ENCODE data around the gene PLPPR5. TPM values are rescaled to one million over a fixed set of nuclear protein-coding genes. Genes with fewer than 3 reads are reported as not detected.

Gene PLPPR5
- total and polyA plus RNA-seq, 2 donors, result 0.66 to 4.1 TPM

DNA sequence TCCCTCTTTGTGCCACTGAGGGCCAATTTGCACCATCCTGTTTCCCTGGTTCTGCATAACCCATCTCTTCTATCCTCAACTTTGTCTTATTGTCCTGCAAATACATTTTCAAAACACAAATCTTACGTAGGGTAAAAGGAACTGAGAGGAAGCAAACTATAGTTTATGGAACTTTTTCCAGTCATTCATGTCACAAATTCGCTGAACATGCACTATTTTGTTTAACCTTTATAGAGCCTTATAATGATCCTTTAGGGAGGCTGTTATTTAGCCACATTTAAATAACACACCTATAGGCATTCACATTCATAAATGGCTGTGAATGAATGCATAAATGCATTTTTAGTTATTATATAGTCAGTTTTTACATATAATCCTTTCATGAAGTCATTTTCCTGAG, 85.0 kb downstream of the PLPPR5 start:
- Histone ChIP-seq H3K4me1 (ENCODE audit: insufficient read depth) (no peaks in the 10 kb centered on the region), H3K36me3 (ENCODE audit: insufficient read depth) (no peaks in the 10 kb centered on the region), H3K27ac (ENCODE audit: low read depth) (no peak overlapping the region), H3K4me3 (ENCODE audit: low read depth, low read length) (no peak overlapping the region)
- 87% methylated on average over 2 of the region's 2 CpGs for WGBS
- DNase-seq (ENCODE audit: extremely low spot score), result no peak

DNA sequence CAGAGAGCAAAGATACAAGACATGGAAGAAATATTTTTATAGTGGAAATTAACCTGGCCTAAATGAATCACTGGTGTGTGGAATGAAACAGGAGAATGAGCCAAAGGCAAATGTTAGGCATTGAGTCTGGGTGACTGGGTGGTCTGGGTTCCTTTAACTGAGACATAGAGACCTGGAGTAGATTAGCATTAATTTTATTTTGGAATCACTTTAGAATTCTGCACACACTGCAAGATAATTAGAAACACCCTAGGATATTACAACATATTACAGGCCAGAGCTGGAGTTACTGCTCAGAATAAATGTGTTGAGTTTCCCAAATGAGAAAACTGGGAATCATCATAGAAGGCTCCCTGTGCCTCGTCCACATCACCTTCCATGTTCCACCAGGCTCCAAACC, 85.5 kb downstream of the PLPPR5 start:
- no peak overlapping the region for H3K27ac ChIP-seq (ENCODE audit: low read depth)
- H3K36me3 ChIP-seq (ENCODE audit: insufficient read depth), result no peaks in the 10 kb centered on the region
- H3K4me3 ChIP-seq (ENCODE audit: low read depth, low read length), result no peak overlapping the region
- 92% methylated on average over 1 of the region's 1 CpG for WGBS
- DNase-seq (ENCODE audit: extremely low spot score), result no peak
- H3K4me1 ChIP-seq (ENCODE audit: insufficient read depth), result no peaks in the 10 kb centered on the region

DNA sequence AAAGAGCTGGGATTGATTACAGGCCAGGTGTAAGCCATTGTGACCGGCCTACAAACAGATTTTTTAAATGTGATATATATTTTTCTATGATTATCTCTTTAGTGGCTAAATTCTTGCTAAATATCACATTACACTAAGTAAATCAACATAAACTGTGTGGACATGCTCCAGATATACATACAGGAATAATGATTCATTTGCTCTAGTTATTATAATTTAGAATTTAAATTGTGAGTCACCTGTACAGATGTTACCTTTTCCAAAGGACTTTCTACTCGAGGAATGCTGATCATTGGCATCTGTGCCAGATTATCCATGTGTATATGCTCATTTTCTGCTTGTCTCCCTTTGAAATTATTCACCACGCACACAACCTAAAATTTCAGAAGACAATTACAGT, 90.1 kb downstream of the PLPPR5 start:
- peaks cover 2% of the 10 kb centered on the region for H3K36me3 ChIP-seq (ENCODE audit: insufficient read depth)
- no peak overlapping the region for H3K4me3 ChIP-seq (ENCODE audit: low read depth, low read length)
- 82% methylated on average over 3 of the region's 3 CpGs for WGBS
- no peak overlapping the region for H3K27ac ChIP-seq (ENCODE audit: low read depth)
- H3K4me1 ChIP-seq (ENCODE audit: insufficient read depth), result no peaks in the 10 kb centered on the region
- DNase-seq (ENCODE audit: extremely low spot score), result no peak

DNA sequence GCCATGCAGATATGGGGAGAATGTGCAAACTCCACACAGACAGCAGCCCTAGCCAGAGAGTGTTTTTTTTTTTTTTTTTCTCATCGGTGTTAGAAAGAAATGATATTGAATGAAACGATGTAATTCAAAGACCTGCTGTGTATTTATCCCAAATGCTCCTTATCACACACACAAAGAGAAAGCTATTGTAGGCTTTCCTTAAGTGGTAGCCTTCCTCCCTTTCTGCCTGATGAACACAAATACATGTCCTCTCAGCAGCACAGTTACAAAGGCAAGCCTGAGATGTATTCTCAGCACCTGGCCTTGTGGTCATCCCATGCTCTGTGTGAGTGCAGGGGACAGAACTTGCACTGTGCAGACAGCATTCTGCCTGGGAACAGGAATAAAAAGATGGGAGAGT, 93.8 kb downstream of the PLPPR5 start:
- no peak for DNase-seq (ENCODE audit: extremely low spot score)
- WGBS, result 82% methylated on average over 2 of the region's 2 CpGs

DNA sequence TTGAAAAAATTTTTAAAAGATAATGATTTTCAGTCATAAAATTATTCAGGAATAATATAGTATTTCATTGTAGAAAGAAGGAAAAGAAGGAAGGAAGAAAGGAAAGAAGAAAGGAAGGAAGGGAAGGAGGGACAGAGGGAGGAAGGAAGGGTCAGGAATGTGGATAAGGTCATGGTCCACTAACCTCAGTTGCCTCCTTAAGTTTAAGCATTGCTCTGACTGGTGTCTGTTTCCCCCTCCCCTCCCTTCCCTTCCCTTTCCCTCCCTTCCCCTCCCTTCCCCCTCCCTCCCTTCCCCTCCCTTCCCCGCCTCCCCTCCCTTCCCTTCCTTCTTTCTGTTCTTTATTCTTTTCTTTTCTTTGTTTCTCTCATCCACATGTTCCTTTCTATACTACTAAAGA, 95.7 kb downstream of the PLPPR5 start:
- Histone ChIP-seq H3K4me3 (ENCODE audit: low read depth, low read length) (no peak overlapping the region), H3K36me3 (ENCODE audit: insufficient read depth) (peaks cover 2% of the 10 kb centered on the region), H3K27ac (ENCODE audit: low read depth) (no peak overlapping the region), H3K4me1 (ENCODE audit: insufficient read depth) (no peaks in the 10 kb centered on the region)
- WGBS, result 100% methylated on average over 1 of the region's 1 CpG
- no peak for DNase-seq (ENCODE audit: extremely low spot score)

More for the DNA sequence above, 93.8 kb downstream of the PLPPR5 start:
- H3K4me1 ChIP-seq (ENCODE audit: insufficient read depth), result no peaks in the 10 kb centered on the region
- peaks cover 2% of the 10 kb centered on the region for H3K36me3 ChIP-seq (ENCODE audit: insufficient read depth)
- H3K27ac ChIP-seq (ENCODE audit: low read depth), result no peak overlapping the region
- no peak overlapping the region for H3K4me3 ChIP-seq (ENCODE audit: low read depth, low read length)

DNA sequence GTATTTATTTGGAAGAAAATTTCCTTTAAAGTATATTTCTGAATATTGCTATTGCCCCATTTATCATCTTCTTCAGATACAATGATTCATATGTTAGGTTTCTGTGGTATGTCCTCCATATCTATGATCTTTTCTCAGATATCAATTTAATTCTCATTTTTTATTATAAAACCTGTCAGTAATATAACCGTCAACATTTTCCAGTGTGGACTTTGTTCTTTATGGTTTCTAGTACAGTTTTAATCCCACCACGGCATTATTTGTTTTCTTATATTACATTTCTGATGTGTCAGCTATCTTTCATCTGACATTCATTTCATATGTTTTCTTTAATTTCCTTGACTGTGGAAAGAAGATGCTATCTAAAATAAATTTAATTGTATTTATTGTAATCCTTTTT, 97.9 kb downstream of the PLPPR5 start:
- H3K4me3 ChIP-seq (ENCODE audit: low read depth, low read length), result no peak overlapping the region
- H3K36me3 ChIP-seq (ENCODE audit: insufficient read depth), result no peaks in the 10 kb centered on the region
- H3K4me1 ChIP-seq (ENCODE audit: insufficient read depth), result no peaks in the 10 kb centered on the region
- no peak for DNase-seq (ENCODE audit: extremely low spot score)
- no peak overlapping the region for H3K27ac ChIP-seq (ENCODE audit: low read depth)
- 76% methylated on average over 2 of the region's 2 CpGs for WGBS

DNA sequence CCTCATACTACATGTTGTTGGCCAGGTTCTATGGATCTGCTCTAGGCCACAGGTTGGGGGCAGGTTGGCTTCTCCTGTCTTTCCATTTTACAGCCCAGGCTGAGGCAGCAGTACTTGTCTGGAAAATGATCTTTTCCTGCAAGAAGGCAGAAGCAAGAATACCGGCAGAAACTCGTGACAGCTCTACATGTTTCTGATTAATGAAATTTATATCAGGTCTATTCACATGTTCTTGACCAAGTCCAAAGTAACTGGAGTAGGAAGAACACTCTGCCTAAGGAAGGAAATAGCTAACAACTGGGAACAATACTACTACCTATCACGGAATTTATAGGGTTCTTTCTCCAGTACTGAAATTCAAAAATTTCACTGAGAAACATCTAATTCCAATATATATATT, 98.3 kb downstream of the PLPPR5 start:
- no peaks in the 10 kb centered on the region for H3K4me1 ChIP-seq (ENCODE audit: insufficient read depth)
- no peak overlapping the region for H3K4me3 ChIP-seq (ENCODE audit: low read depth, low read length)
- no peak overlapping the region for H3K27ac ChIP-seq (ENCODE audit: low read depth)
- no peak for DNase-seq (ENCODE audit: extremely low spot score)
- H3K36me3 ChIP-seq (ENCODE audit: insufficient read depth), result no peaks in the 10 kb centered on the region
- 81% methylated on average over 3 of the region's 3 CpGs for WGBS

DNA sequence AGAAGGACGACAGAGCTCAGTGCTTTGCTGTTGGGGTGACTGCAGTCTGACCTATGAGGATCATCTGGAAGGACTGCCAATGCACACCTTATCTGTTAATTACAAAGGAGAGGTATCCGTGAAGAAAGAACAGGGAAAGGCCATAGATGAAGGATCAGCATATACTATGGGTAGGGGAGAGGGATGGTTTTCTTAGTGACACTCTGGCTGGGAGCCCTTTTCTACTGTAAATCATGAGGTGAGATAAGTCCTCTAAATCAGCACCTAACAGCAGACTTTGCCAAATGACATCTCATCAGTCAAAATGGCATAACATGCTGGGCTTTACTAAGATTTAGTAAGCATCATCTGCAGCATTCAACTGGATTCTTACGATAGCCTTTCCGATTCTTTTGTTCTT, 100.0 kb downstream of the PLPPR5 start:
- Histone ChIP-seq H3K27ac (ENCODE audit: low read depth) (no peak overlapping the region), H3K4me3 (ENCODE audit: low read depth, low read length) (no peak overlapping the region), H3K36me3 (ENCODE audit: insufficient read depth) (no peaks in the 10 kb centered on the region), H3K4me1 (ENCODE audit: insufficient read depth) (no peaks in the 10 kb centered on the region)
- no peak for DNase-seq (ENCODE audit: extremely low spot score)
- WGBS, result 80% methylated on average over 4 of the region's 4 CpGs

DNA sequence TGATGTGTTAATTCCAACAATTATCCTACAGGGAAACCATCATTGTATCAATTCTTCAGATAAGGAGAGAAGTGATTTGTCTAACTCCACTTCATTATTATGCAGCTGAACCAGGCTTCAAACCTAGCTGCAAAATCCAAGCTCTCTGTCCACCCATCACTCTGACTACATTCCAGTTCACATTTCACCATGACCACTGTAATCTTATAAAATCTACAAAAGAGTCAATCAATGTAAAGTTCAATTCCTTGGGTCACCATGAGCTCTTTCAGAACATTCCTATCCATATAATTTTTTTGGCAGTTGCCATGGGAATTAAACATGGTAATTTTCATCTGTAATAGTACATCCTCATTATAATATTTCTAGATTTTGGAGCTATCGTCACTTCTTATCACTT, 100.9 kb downstream of the PLPPR5 start:
- H3K36me3 ChIP-seq (ENCODE audit: insufficient read depth), result no peaks in the 10 kb centered on the region
- no peak overlapping the region for H3K27ac ChIP-seq (ENCODE audit: low read depth)
- H3K4me1 ChIP-seq (ENCODE audit: insufficient read depth), result no peaks in the 10 kb centered on the region
- DNase-seq (ENCODE audit: extremely low spot score), result no peak
- 74% methylated on average over 1 of the region's 1 CpG for WGBS
- no peak overlapping the region for H3K4me3 ChIP-seq (ENCODE audit: low read depth, low read length)

DNA sequence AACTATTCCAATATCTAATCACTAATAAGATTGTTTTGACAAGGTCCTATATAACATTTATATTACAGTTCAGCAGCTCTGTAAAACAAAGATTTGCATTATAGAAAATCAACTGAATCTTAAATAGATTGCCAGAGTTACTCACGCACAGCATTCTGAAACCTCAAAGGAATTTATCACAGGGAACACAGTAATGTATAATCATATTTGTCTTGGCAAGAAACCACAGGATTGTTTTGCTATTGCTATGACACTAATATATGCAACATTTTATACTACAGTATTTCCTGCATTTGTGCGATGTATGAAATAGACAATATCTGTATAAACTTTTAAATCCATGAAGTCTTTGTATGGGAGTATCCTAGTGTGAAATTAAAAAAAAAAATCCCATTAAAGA, 101.4 kb downstream of the PLPPR5 start:
- H3K36me3 ChIP-seq (ENCODE audit: insufficient read depth), result no peaks in the 10 kb centered on the region
- DNase-seq (ENCODE audit: extremely low spot score), result no peak
- no peak overlapping the region for H3K27ac ChIP-seq (ENCODE audit: low read depth)
- H3K4me3 ChIP-seq (ENCODE audit: low read depth, low read length), result no peak overlapping the region
- 28% methylated on average over 2 of the region's 2 CpGs for WGBS
- H3K4me1 ChIP-seq (ENCODE audit: insufficient read depth), result no peaks in the 10 kb centered on the region

DNA sequence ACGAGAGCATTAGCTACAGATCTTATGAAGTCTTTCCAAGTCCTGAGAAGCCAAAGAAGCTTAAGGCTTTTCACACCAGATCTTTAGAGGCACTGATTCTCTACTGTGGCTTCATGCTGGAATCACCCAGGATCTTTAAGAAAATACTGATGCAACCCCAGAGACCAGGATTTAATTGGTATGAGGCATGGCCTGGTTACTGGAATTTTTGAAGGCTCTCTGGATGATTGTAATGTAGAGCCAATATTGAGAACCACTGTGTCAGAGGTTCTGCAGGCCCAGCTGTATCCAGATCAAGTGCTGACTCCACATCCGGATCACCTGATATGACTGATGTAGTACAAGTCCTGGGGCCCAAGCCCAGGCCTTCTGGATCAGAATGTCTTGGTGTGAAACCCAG, 105.7 kb downstream of the PLPPR5 start:
- WGBS, result 61% methylated on average over 2 of the region's 2 CpGs
- no peaks in the 10 kb centered on the region for H3K4me1 ChIP-seq (ENCODE audit: insufficient read depth)
- H3K4me3 ChIP-seq (ENCODE audit: low read depth, low read length), result no peak overlapping the region
- H3K36me3 ChIP-seq (ENCODE audit: insufficient read depth), result no peaks in the 10 kb centered on the region
- no peak overlapping the region for H3K27ac ChIP-seq (ENCODE audit: low read depth)
- no peak for DNase-seq (ENCODE audit: extremely low spot score)

DNA sequence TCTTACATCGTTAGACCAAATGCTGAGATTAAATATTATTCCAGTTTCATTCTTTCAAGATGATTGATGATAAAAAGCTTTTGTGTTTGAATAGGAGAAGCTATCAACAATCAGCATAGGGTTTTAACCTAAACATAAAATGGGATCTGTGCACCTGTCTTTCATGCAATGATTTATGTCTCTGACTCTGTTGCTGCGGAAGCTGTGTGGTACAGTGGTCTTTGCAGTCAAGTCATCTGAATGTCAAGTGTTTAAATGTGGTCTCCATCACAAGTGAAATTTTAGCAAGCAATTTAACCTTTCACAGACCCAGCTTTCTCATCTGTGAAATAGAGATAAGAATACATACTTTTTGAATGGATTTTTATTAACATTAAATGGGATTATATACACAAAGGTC, 107.2 kb downstream of the PLPPR5 start:
- H3K27ac ChIP-seq (ENCODE audit: low read depth), result no peak overlapping the region
- WGBS, result 75% methylated on average over 2 of the region's 2 CpGs
- H3K4me3 ChIP-seq (ENCODE audit: low read depth, low read length), result no peak overlapping the region
- H3K36me3 ChIP-seq (ENCODE audit: insufficient read depth), result no peaks in the 10 kb centered on the region
- no peak for DNase-seq (ENCODE audit: extremely low spot score)
- no peaks in the 10 kb centered on the region for H3K4me1 ChIP-seq (ENCODE audit: insufficient read depth)

DNA sequence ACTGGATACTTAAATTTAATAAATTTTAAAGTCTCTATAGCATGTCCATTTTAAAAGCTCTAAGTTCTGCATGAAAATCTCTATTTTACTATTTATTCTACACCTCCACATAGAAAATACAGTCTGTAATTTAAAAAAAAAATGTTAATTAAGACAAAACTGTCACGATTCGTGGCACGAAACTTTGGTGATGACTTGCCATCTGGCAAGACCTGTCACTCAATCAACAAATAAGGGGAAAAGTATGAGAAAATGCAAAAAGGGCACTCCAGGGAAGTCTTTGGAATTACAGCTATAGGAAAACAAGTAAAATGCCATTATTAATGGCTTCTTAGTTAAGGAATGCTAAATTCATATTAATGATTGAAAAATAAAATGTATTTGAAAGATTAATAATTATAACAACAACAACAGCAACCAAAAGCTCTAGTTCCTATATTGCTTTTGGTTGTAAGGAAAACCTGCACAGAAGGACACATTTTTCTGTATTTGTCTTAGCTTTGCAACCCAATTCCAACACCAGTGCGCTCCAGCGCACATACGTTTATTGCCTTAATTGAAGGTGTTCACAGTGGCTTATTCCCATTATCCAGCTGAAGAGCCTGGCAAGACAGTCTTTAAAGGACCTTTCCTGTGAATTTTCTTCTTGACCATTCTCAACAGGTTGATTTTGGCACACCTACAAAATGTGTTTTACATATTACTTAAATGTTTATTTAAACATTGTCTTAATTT, 107.8 kb downstream of the PLPPR5 start:
- Histone ChIP-seq H3K36me3 (ENCODE audit: insufficient read depth) (no peaks in the 10 kb centered on the region), H3K4me1 (ENCODE audit: insufficient read depth) (no peaks in the 10 kb centered on the region), H3K4me3 (ENCODE audit: low read depth, low read length) (no peak overlapping the region), H3K27ac (ENCODE audit: low read depth) (no peak overlapping the region)
- WGBS, result 92% methylated on average over 6 of the region's 6 CpGs
- no peak for DNase-seq (ENCODE audit: extremely low spot score)

DNA sequence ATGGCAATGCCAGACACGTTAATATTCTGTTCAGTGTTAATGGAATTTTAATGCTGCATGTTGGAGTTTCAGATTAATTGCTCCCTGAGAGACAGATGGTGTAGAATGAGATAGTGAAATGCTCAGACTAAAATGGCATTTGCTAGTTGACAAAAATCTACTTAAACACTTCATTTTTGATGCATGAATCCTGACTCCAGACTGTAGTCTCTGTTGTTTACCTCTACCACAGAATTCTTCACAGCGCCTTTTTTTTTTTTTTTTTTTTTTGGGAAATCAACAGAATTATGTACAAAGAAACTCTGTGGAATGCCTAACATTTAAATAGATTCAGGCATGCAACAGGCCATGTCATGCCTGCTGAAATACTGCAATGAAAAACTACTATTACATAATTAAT, 111.3 kb downstream of the PLPPR5 start:
- H3K4me1 ChIP-seq (ENCODE audit: insufficient read depth), result no peaks in the 10 kb centered on the region
- no peak overlapping the region for H3K27ac ChIP-seq (ENCODE audit: low read depth)
- 90% methylated on average over 2 of the region's 2 CpGs for WGBS
- no peak for DNase-seq (ENCODE audit: extremely low spot score)
- H3K36me3 ChIP-seq (ENCODE audit: insufficient read depth), result no peaks in the 10 kb centered on the region
- H3K4me3 ChIP-seq (ENCODE audit: low read depth, low read length), result no peak overlapping the region

DNA sequence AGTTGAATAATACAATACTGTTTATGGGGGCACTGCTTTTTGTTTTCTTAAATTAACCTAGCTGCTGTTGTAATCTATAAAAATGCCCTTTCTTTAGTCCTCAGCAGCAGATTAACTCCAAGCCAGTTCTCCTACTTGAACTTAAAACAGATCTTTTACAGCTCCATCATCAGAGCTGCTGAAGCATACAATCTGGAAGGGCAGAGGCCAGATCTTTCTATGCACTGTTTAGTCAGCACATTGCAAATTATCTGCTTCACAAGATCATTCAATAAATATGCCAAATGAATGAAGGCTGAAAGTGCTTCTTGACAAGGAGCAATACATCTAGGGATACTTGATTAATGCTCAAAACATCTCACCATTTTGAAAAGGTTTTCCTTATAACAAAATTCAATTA, 115.8 kb downstream of the PLPPR5 start:
- no peak for DNase-seq (ENCODE audit: extremely low spot score)
- Histone ChIP-seq H3K27ac (ENCODE audit: low read depth) (no peak overlapping the region), H3K36me3 (ENCODE audit: insufficient read depth) (no peaks in the 10 kb centered on the region), H3K4me1 (ENCODE audit: insufficient read depth) (no peaks in the 10 kb centered on the region), H3K4me3 (ENCODE audit: low read depth, low read length) (no peak overlapping the region)
